GM12874 (cell line): ENCODE data around the gene FARP1.

Source experiments
- TF ChIP-seq, protein P1 (sequence below): IDR thresholded peaks from 2 replicates; pipeline ENCODE4 v1.5.1; 2011; ENCODE audit warnings: low read depth, mild to moderate bottlenecking, control low read depth, low read length, moderate library complexity; ENCODE audit not compliant: insufficient read depth

Gene FARP1

GRCh38 chr13:98470920-98471319 lies 328.0 kb downstream of the FARP1 start:
- TF ChIP-seq, protein P1, sequence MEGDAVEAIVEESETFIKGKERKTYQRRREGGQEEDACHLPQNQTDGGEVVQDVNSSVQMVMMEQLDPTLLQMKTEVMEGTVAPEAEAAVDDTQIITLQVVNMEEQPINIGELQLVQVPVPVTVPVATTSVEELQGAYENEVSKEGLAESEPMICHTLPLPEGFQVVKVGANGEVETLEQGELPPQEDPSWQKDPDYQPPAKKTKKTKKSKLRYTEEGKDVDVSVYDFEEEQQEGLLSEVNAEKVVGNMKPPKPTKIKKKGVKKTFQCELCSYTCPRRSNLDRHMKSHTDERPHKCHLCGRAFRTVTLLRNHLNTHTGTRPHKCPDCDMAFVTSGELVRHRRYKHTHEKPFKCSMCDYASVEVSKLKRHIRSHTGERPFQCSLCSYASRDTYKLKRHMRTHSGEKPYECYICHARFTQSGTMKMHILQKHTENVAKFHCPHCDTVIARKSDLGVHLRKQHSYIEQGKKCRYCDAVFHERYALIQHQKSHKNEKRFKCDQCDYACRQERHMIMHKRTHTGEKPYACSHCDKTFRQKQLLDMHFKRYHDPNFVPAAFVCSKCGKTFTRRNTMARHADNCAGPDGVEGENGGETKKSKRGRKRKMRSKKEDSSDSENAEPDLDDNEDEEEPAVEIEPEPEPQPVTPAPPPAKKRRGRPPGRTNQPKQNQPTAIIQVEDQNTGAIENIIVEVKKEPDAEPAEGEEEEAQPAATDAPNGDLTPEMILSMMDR = no peak

DNA sequence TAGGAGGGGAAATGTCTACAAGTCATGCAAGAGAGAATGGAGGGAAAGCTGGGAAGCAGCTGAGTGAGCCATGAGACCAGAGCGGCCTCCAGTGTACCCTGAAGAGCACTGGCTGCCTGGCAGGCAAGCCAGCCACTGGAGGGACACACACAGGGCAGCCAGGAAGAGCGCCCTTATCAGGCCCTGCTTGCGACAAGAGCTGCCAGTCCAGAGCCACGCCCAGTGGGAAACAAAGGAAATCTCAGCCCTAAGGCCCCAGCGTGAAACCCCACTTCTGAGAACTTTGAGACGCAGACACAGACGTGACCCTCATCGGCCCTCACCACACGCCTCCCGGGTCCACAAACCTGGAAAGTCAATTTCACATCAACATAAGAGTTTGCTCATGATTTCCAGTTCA lies 329.0 kb downstream of the FARP1 start:
- TF ChIP-seq, protein P1 = no peak

DNA sequence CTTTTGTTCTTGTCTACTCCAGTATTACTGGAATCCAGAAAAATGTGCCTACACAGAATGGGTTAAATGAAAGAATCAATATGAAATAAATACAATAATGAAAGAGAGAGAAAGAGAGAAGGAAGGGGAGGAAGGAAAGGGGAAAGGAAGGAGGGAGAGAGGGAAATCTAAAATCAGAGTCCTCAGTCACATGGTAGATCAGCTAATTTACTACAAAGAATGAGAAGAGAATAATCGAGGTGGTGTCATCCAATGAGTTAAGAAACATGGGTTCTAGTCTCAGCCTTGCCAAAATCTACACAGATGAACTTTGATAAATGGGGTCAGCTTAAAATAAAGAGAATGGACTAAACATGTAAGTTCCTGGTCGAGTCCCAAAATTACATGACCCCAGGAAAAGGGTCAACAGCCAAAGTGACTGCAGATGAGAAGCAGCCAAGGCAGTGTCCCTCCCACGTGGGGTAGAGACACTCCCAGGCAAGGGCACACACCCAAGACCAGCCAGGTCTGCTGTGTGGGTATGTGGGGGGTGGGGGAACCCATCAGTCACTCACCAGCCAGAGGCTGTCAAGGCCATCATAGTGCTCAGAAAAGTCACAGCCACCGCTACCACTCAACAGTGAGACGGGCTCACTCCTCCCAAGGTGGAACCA lies 330.4 kb downstream of the FARP1 start:
- TF ChIP-seq, protein P1 = no peak

DNA sequence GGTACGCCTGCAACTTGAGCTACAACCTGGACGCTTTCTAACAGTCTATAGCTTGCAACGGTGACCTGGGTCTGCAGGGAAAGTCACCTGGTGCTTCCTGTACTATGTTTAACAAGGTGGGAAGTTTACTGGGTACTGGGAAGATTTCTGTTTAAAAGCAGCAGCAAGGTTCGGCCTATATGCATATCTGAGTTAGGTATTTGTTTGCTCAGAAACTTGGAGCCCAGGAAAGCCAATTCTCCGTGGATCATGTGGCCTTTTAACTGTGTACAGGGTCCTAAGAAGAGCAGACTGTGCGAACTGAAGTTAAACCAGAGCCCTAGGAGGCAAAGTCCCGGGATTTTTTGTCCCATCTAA lies 330.9 kb downstream of the FARP1 start:
- TF ChIP-seq, protein P1 = no peak

DNA sequence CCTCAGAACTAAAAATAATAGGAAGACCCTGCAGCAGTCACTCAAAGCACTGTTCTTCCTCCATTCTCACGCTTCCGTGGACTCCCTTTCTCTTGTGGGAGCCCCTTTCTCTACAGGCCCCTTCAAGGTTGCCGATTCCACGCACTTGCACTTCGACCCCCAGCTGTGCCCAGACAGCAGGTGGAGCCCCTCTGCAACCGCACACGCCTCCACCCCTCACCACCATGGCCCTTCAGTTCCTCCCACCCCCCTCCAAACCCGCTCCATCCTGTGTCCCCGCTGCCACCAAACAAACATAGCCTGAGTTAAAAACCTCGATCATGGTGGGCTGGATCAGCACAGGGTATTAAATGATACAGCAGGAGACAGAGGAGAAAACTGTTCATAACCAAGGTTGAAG lies 331.4 kb downstream of the FARP1 start:
- TF ChIP-seq, protein P1 = no peak

DNA sequence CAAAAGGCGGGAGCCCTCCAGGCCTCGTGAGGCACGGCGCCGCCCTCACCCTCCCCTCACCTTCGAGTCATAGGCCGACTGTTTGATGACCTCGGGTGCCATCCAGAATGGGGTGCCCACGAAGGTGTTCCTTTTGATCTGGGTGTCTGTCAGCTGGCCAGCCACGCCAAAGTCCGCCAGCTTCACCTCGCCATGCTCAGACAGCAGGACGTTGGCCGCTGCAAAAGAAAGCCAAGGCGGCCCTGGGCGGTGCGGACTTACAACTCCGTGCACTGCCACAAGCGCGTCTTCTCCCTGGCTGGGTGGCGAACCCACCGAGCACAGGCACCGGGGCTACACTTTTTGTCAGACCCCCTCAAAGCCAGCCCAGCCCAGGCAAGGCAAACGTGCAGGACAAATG lies 331.9 kb downstream of the FARP1 start:
- TF ChIP-seq, protein P1 = no peak

DNA sequence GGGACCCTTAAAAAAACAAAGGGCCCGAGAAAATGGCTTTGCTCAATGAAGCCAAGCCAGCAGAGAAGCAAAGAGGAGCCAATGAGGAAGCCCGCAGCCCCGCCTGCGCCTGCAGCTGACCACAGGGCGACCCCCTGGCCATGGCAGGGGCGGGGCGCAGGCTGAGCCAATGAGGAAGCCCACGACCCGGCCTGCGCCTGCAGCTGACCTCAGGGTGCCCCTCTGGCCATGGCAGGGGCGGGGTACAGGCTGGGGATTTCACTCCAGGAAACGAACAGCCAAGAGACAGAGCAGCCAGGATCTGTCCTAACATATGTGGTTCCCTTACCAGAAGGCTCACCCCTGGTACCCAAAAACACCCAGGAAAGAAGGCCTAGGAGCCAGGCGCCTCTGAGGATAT lies 332.6 kb downstream of the FARP1 start:
- TF ChIP-seq, protein P1 = no peak
